OCI-LY1 (cell line): ENCODE measurements around the gene ADGRG7.

Experiments used
- H2AFZ ChIP-seq: fragments of 200-600 bp; sonication (generic), shearing (Covaris generic); 2 replicates; pipeline ENCODE4 v1.6.0; 2014; ENCODE audit warnings: antibody characterized with exemption, mild to moderate bottlenecking, low read length
- H3F3A ChIP-seq: fragments of 200-600 bp; sonication (generic), shearing (Covaris generic); 2 replicates; pipeline ENCODE4 v1.6.0; 2014; ENCODE audit warnings: mild to moderate bottlenecking, antibody characterized with exemption, low read length, moderate library complexity; ENCODE audit not compliant: insufficient read depth
- H3K27ac ChIP-seq: fragments of 200-600 bp; sonication (generic); 2 replicates; pipeline ENCODE4 v1.5.1; 2014; ENCODE audit warnings: low read length, mixed run types, mild to moderate bottlenecking, low read depth; ENCODE audit not compliant: poor library complexity, severe bottlenecking
- H3K27me3 ChIP-seq: fragments of 200-600 bp; sonication (generic); 2 replicates; pipeline ENCODE4 v1.6.0; 2014; ENCODE audit warnings: antibody characterized with exemption, mild to moderate bottlenecking, low read length, moderate library complexity; ENCODE audit not compliant: insufficient read depth
- H3K36me3 ChIP-seq: fragments of 200-600 bp; sonication (generic); 2 replicates; pipeline ENCODE4 v1.6.1; 2014; ENCODE audit warnings: mild to moderate bottlenecking, antibody characterized with exemption, low read length, moderate library complexity, mixed read lengths; ENCODE audit not compliant: insufficient read depth
- H3K4me1 ChIP-seq: fragments of 200-600 bp; sonication (generic); 2 replicates; pipeline ENCODE4 v1.5.1; 2014; ENCODE audit warnings: mild to moderate bottlenecking, low read length, moderate library complexity; ENCODE audit not compliant: insufficient read depth, severe bottlenecking
- H3K4me2 ChIP-seq: fragments of 200-600 bp; sonication (generic), shearing (Covaris generic); 2 replicates; pipeline ENCODE4 v1.6.1; 2014; ENCODE audit warnings: low read length
- H3K4me3 ChIP-seq: fragments of 200-600 bp; sonication (generic); 2 replicates; pipeline ENCODE4 v1.5.1; 2014; ENCODE audit warnings: low read length, low read depth, mild to moderate bottlenecking, mixed read lengths; ENCODE audit not compliant: poor library complexity, severe bottlenecking
- H3K79me2 ChIP-seq: fragments of 200-600 bp; shearing (Covaris generic); 2 replicates; pipeline ENCODE4 v1.6.1; 2016; ENCODE audit warnings: mixed run types, low read length, mixed read lengths; ENCODE audit not compliant: insufficient read depth
- H3K9ac ChIP-seq: fragments of 200-600 bp; sonication (generic), shearing (Covaris generic); 2 replicates; pipeline ENCODE4 v1.6.1; 2014; ENCODE audit warnings: mild to moderate bottlenecking, low read length, mixed read lengths
- H3K9me2 ChIP-seq: fragments of 200-600 bp; sonication (generic), shearing (Covaris generic); 2 replicates; pipeline ENCODE4 v1.6.1; 2014; ENCODE audit warnings: low read depth, mild to moderate bottlenecking, low read length, mixed read lengths
- H3K9me3 ChIP-seq: fragments of 200-600 bp; shearing (Covaris generic); 2 replicates; pipeline ENCODE4 v1.6.1; 2014; ENCODE audit warnings: low read length, mixed read lengths
- H4K20me1 ChIP-seq: fragments of 200-600 bp; sonication (generic), shearing (Covaris generic); 2 replicates; pipeline ENCODE4 v1.6.0; 2016; ENCODE audit warnings: mild to moderate bottlenecking, low read length; ENCODE audit not compliant: insufficient read depth
- CTCF ChIP-seq: fragments of 200-600 bp; sonication (generic), shearing (Covaris generic); IDR thresholded peaks from 2 replicates; pipeline ENCODE4 v1.5.1; 2017; ENCODE audit warnings: mild to moderate bottlenecking, antibody characterized with exemption, low read length, moderate library complexity, mixed read lengths
- EZH2 ChIP-seq: fragments of 200-600 bp; sonication (generic), shearing (Covaris generic); IDR thresholded peaks from 2 replicates; pipeline ENCODE4 v1.8.0; 2017; ENCODE audit warnings: borderline replicate concordance, mixed run types, mild to moderate bottlenecking, antibody characterized with exemption, low read length, moderate library complexity, mixed read lengths

ADGRG7 gene

DNA sequence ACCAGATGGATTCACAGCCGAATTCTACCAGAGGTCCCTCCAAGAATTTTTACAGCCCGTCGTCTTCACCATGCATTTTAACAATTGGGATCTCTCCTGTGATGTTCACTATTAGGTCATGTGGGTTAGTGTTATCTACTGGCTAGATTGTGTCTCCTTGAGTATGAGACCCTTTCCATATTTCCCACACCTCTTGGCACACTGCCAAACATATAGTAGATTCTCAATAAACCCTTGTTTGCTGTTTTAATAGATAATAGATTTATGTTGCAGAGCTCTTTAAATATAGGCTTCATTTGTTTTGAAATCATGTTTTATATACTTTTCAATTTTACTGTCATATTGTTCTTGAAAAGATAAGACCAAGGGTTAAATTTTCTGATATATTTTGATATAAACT is 34.9 kb upstream of the ADGRG7 start:
- H3K27ac ChIP-seq: no peak overlapping the region
- H3K9ac ChIP-seq: no peak overlapping the region
- H2AFZ ChIP-seq: no peak overlapping the region
- no peaks in the 10 kb centered on the region for H3K27me3 ChIP-seq
- no peaks in the 10 kb centered on the region for H4K20me1 ChIP-seq
- H3K9me3 ChIP-seq: no peaks in the 10 kb centered on the region
- H3K4me3 ChIP-seq: no peak overlapping the region
- H3K9me2 ChIP-seq: no peaks in the 10 kb centered on the region
- no peak for TF ChIP-seq EZH2
- TF ChIP-seq CTCF: no peak
- no peaks in the 10 kb centered on the region for H3K79me2 ChIP-seq
- H3K4me2 ChIP-seq: no peak overlapping the region
- no peaks in the 10 kb centered on the region for H3K4me1 ChIP-seq
- no peaks in the 10 kb centered on the region for H3F3A ChIP-seq
- H3K36me3 ChIP-seq: no peaks in the 10 kb centered on the region

- no peaks in the 10 kb centered on the region for H3K9me2 ChIP-seq
- H3K4me1 ChIP-seq: no peaks in the 10 kb centered on the region
- no peak overlapping the region for H3K4me2 ChIP-seq
- H3K4me3 ChIP-seq: no peak overlapping the region
- H3K9ac ChIP-seq: no peak overlapping the region
- no peaks in the 10 kb centered on the region for H3K27me3 ChIP-seq
- H3K27ac ChIP-seq: no peak overlapping the region
- H3K79me2 ChIP-seq: no peaks in the 10 kb centered on the region
- TF ChIP-seq EZH2 (no peak), CTCF (no peak)
- H3F3A ChIP-seq: no peaks in the 10 kb centered on the region
- no peaks in the 10 kb centered on the region for H3K36me3 ChIP-seq
- no peaks in the 10 kb centered on the region for H3K9me3 ChIP-seq
- H4K20me1 ChIP-seq: no peaks in the 10 kb centered on the region
- H2AFZ ChIP-seq: no peak overlapping the region
Observed at GRCh38 chr3:100575704-100576103, 33.7 kb upstream of the ADGRG7 start.

GRCh38 chr3:100577382-100578008 is 31.9 kb upstream of the ADGRG7 start:
- H3K9me3 ChIP-seq: no peaks in the 10 kb centered on the region

More at GRCh38 chr3:100577382-100578008, 31.9 kb upstream of the ADGRG7 start:
- Histone ChIP-seq H3F3A (no peaks in the 10 kb centered on the region), H3K36me3 (no peaks in the 10 kb centered on the region), H3K9ac (no peak overlapping the region), H3K4me3 (no peak overlapping the region), H3K27ac (no peak overlapping the region), H3K4me1 (no peaks in the 10 kb centered on the region), H4K20me1 (no peaks in the 10 kb centered on the region), H2AFZ (no peak overlapping the region), H3K4me2 (no peak overlapping the region), H3K27me3 (no peaks in the 10 kb centered on the region), H3K79me2 (no peaks in the 10 kb centered on the region), H3K9me2 (no peaks in the 10 kb centered on the region)
- TF ChIP-seq CTCF: no peak
- no peak for TF ChIP-seq EZH2
